Lower lobe of right lung (tissue), 2 donors: ENCODE measurements around the gene FGF6. TPM values are rescaled to one million over a fixed set of nuclear protein-coding genes. Genes with fewer than 3 reads are reported as not detected.
A peak's percentile ranks its signal among the peaks of the same experiment; 100 is the strongest.

Experiments used
- ATAC-seq, 2 donors: fragments of 200-7000 bp; cut with Tn5 transposase; one replicate each; pipeline ENCODE4 v1.9.1; 2020 to 2022; ENCODE audit warnings: mild to moderate bottlenecking in 2 of 2, moderate library complexity in 2 of 2
- DNase-seq: peaks from one replicate; pipeline ENCODE4 v3.0.0-alpha.2; 2020
- H3K27ac ChIP-seq: fragments of 200-600 bp; one replicate; pipeline ENCODE4 v1.8.0; 2022
- H3K27me3 ChIP-seq: fragments of 200-600 bp; one replicate; pipeline ENCODE4 v1.8.0; 2022; ENCODE audit warnings: low read depth
- H3K36me3 ChIP-seq: fragments of 200-600 bp; one replicate; pipeline ENCODE4 v1.8.0; 2022; ENCODE audit warnings: mild to moderate bottlenecking
- H3K4me1 ChIP-seq: fragments of 200-600 bp; one replicate; pipeline ENCODE4 v1.8.0; 2022
- H3K4me3 ChIP-seq: fragments of 200-600 bp; one replicate; pipeline ENCODE4 v1.8.0; 2022; ENCODE audit warnings: mild to moderate bottlenecking
- H3K9me3 ChIP-seq: fragments of 200-600 bp; one replicate; pipeline ENCODE4 v1.8.0; 2022
- intact Hi-C: fragments of 100-400 bp; cut with DNase I; formaldehyde crosslinking; loops from one replicate; pipeline ENCODE4 v1.11.0; 2022
- total RNA-seq: library from RNA; stranded (reverse); fragmentation: NEBNext Ultra II Directional; extraction: Animal tissue kit (Norgen Biotek cat#: 25700); gene quantifications from one replicate; pipeline ENCODE4 v1.2.1, GENCODE V29; 2021
- TF ChIP-seq, protein P1 (sequence below): fragments of 200-600 bp; IDR thresholded peaks from one replicate; pipeline ENCODE4 v1.8.0; 2022; ENCODE audit warnings: antibody characterized with exemption, mild to moderate bottlenecking
- donor health status: DM: no; HTN: yes; CAD: no; lungs with severe emphysema.

Gene FGF6
- total RNA-seq, 1 donor from 2014 or later: not detected

- Histone ChIP-seq H3K9me3 (peaks cover 1% of the 10 kb centered on the region), H3K27ac (no peak overlapping the region), H3K4me3 (no peak overlapping the region), H3K27me3 (no peaks in the 10 kb centered on the region), H3K4me1 (no peaks in the 10 kb centered on the region), H3K36me3 (peaks cover 19% of the 10 kb centered on the region)
- no peak for ATAC-seq
- TF ChIP-seq, protein P1, sequence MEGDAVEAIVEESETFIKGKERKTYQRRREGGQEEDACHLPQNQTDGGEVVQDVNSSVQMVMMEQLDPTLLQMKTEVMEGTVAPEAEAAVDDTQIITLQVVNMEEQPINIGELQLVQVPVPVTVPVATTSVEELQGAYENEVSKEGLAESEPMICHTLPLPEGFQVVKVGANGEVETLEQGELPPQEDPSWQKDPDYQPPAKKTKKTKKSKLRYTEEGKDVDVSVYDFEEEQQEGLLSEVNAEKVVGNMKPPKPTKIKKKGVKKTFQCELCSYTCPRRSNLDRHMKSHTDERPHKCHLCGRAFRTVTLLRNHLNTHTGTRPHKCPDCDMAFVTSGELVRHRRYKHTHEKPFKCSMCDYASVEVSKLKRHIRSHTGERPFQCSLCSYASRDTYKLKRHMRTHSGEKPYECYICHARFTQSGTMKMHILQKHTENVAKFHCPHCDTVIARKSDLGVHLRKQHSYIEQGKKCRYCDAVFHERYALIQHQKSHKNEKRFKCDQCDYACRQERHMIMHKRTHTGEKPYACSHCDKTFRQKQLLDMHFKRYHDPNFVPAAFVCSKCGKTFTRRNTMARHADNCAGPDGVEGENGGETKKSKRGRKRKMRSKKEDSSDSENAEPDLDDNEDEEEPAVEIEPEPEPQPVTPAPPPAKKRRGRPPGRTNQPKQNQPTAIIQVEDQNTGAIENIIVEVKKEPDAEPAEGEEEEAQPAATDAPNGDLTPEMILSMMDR: no peak
- intact Hi-C loops: no loop called here
- no peak for DNase-seq
Observed at GRCh38 chr12:4483885-4484823, 38.5 kb upstream of the FGF6 start.

GRCh38 chr12:4482936-4483335 is 37.3 kb upstream of the FGF6 start:
- intact Hi-C loops: no loop called here
- Histone ChIP-seq H3K36me3 (peaks cover 7% of the 10 kb centered on the region), H3K27ac (no peak overlapping the region), H3K9me3 (peaks cover 4% of the 10 kb centered on the region), H3K4me1 (no peaks in the 10 kb centered on the region), H3K27me3 (no peaks in the 10 kb centered on the region), H3K4me3 (no peak overlapping the region)
- ATAC-seq (no peak), DNase-seq (no peak)
- TF ChIP-seq, protein P1: no peak

DNA sequence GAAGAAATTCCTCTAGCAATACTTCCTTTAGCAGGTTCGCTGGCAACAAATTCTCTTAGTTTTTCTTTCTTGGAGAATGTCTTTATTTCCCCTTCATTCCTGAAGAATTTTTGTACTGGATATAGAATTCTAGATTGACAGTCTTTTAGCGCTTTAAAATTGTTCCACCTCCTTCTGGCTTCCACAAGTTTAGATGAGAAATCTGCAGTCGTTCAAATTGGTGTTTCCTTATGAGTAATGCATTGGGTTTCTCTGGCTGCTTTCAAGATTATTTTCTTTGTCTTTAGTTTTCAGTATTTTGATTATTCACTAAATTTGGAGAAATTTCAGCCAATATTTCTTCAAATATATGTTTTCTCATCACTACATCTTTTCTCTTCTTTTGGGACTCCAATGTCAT is 33.3 kb upstream of the FGF6 start:
- no peaks in the 10 kb centered on the region for H3K27me3 ChIP-seq
- H3K4me3 ChIP-seq: no peak overlapping the region
- intact Hi-C loops: no loop called here
- ATAC-seq (no peak), DNase-seq (no peak)
- H3K4me1 ChIP-seq: no peaks in the 10 kb centered on the region
- no peak overlapping the region for H3K27ac ChIP-seq
- TF ChIP-seq, protein P1: no peak
- H3K9me3 ChIP-seq: peaks cover 4% of the 10 kb centered on the region
- no peaks in the 10 kb centered on the region for H3K36me3 ChIP-seq

GRCh38 chr12:4477129-4477528 is 31.5 kb upstream of the FGF6 start:
- Histone ChIP-seq H3K4me3 (no peak overlapping the region), H3K27ac (no peak overlapping the region), H3K4me1 (no peaks in the 10 kb centered on the region), H3K27me3 (no peaks in the 10 kb centered on the region), H3K9me3 (peaks cover 4% of the 10 kb centered on the region), H3K36me3 (no peaks in the 10 kb centered on the region)
- TF ChIP-seq, protein P1: no peak
- ATAC-seq: no peak
- DNase-seq: no peak
- intact Hi-C loops: no loop called here

- no peak for DNase-seq
- H3K4me3 ChIP-seq: no peak overlapping the region
Observed at GRCh38 chr12:4472046-4472445, 26.4 kb upstream of the FGF6 start.

More at GRCh38 chr12:4472046-4472445, 26.4 kb upstream of the FGF6 start:
- no peaks in the 10 kb centered on the region for H3K9me3 ChIP-seq
- no peaks in the 10 kb centered on the region for H3K27me3 ChIP-seq
- intact Hi-C loops: no loop called here
- ATAC-seq: peak in 1 of 2 donors; percentile 58
- no peaks in the 10 kb centered on the region for H3K36me3 ChIP-seq
- TF ChIP-seq, protein P1: no peak
- H3K4me1 ChIP-seq: no peaks in the 10 kb centered on the region
- no peak overlapping the region for H3K27ac ChIP-seq
